K562 (cell line): Measurements from ENCODE around the gene PYGB. TPM values are rescaled to one million over a fixed set of nuclear protein-coding genes. Genes with fewer than 3 reads are reported as not detected.

ENCODE experiments used
- ATAC-seq: fragments of 200-7000 bp; cut with Tn5 transposase; 3 replicates; pipeline ENCODE4 v1.9.1; 2020; ENCODE audit warnings: moderate library complexity
- BruUV-seq: library from RNA; stranded (reverse); fragments of 400-500 nt; replicated peaks from 2 replicates; lab custom pipeline; 2021; lab: Mats Ljungman, UMichigan
- CTCF ChIA-PET: fragments of 300-600 bp; formaldehyde crosslinking; extraction: SDS; loops from one replicate; lab custom pipeline; 2021; ENCODE audit warnings: low intra/inter-chr PET ratio; lab: Yijun Ruan, JAX
- POLR2A ChIA-PET: fragments of 300-600, 350-650 bp; sonication (Branson Sonifier 250); formaldehyde crosslinking; extraction: SDS; loops from one replicate; lab custom pipeline; 2021; ENCODE audit warnings: antibody characterized with exemption, inconsistent platforms; lab: Yijun Ruan, JAX
- DNase-seq, 4 experiments: peaks; one replicate each; pipeline versions ENCODE4 v3.0.0 to v3.0.0-alpha.2; 2011 to 2018; ENCODE audit warnings: low spot score in 3 of 4, mixed read lengths in 3 of 4; ENCODE audit errors: extremely low read depth in 1 of 4
- FAIRE-seq: peaks from 2 replicates; lab custom pipeline; 2011; peaks lifted over from hg19 to GRCh38; lab: Jason Lieb, UNC
- H2AFZ ChIP-seq: 2 replicates; pipeline ENCODE4 v1.6.0; 2011; ENCODE audit warnings: low read depth, low read length, control low read depth, inconsistent platforms
- H3K27ac ChIP-seq: fragments of 200-600 bp; 3 replicates; pipeline ENCODE4 v1.8.0; 2011; ENCODE audit warnings: low read depth, mild to moderate bottlenecking, control low read depth, inconsistent platforms, low read length, moderate library complexity, mixed read lengths; ENCODE audit errors: extremely low read depth
- H3K27me3 ChIP-seq, 2 experiments: fragments of 300-600 bp in 1 of 2; 2 replicates in 1 of 2; 3 replicates in 1 of 2; pipeline versions ENCODE4 v1.6.0 to v1.8.0; 2011; ENCODE audit warnings: inconsistent platforms in 2 of 2, low read length in 2 of 2, mild to moderate bottlenecking in 1 of 2, mixed read lengths in 1 of 2, moderate library complexity in 1 of 2; ENCODE audit not compliant: control insufficient read depth in 2 of 2, insufficient read depth in 2 of 2
- H3K36me3 ChIP-seq: fragments of 300-600 bp; 3 replicates; pipeline ENCODE4 v1.8.0; 2011; ENCODE audit warnings: mild to moderate bottlenecking, low read length, inconsistent platforms; ENCODE audit not compliant: control insufficient read depth, insufficient read depth
- H3K4me1 ChIP-seq, 2 experiments: fragments of 200-600 bp in 1 of 2; replicated peaks in 1 of 2; 2 replicates in 1 of 2; 3 replicates in 1 of 2; pipeline versions ENCODE4 v1.5.1 to v1.8.0; 2011; ENCODE audit warnings: inconsistent platforms in 2 of 2, low read length in 2 of 2, mild to moderate bottlenecking in 1 of 2, mixed read lengths in 1 of 2, moderate library complexity in 1 of 2; ENCODE audit not compliant: control insufficient read depth in 2 of 2, insufficient read depth in 2 of 2
- H3K4me2 ChIP-seq: 2 replicates; pipeline ENCODE4 v1.6.1; 2011; ENCODE audit warnings: low read length, control low read depth, inconsistent platforms, mixed read lengths; ENCODE audit not compliant: insufficient read depth
- H3K4me3 ChIP-seq: fragments of 200-600 bp; sonication (generic), shearing (Covaris generic); 2 replicates; pipeline ENCODE4 v1.5.1; 2016; ENCODE audit warnings: control low read depth, inconsistent platforms
- H3K79me2 ChIP-seq: fragments of 200-600 bp; 3 replicates; pipeline ENCODE4 v1.8.0; 2011; ENCODE audit warnings: low read length, inconsistent platforms; ENCODE audit not compliant: control insufficient read depth, insufficient read depth
- H3K9ac ChIP-seq, 2 experiments: 2 replicates each; pipeline versions ENCODE4 v1.6.0 to v1.6.1; 2011; ENCODE audit warnings: low read depth in 2 of 2, low read length in 2 of 2, control low read depth in 1 of 2, inconsistent platforms in 1 of 2, mild to moderate bottlenecking in 1 of 2, mixed read lengths in 1 of 2; ENCODE audit not compliant: insufficient read depth in 1 of 2
- H3K9me1 ChIP-seq: one replicate; pipeline ENCODE4 v1.6.0; 2011; ENCODE audit warnings: inconsistent platforms, mild to moderate bottlenecking, low read length, moderate library complexity; ENCODE audit not compliant: control insufficient read depth, insufficient read depth
- H3K9me3 ChIP-seq: replicated peaks from 2 replicates; pipeline ENCODE4 v1.5.1; 2011; ENCODE audit warnings: low read depth, low read length, inconsistent platforms; ENCODE audit not compliant: control insufficient read depth, insufficient read depth
- H4K20me1 ChIP-seq: replicated peaks from 2 replicates; pipeline ENCODE4 v1.6.1; 2011; ENCODE audit warnings: low read length, inconsistent platforms, mixed read lengths; ENCODE audit not compliant: control insufficient read depth, insufficient read depth
- CHD7 ChIP-seq: fragments of 200-600 bp; sonication (generic); IDR thresholded peaks from one replicate; pipeline ENCODE4 v1.6.1; 2012; ENCODE audit warnings: mild to moderate bottlenecking, low read depth, low read length, inconsistent platforms
- DNMT1 ChIP-seq: fragments of 450-650 bp; IDR thresholded peaks from 2 replicates; pipeline ENCODE4 v1.6.1; 2016; ENCODE audit warnings: antibody characterized with exemption, mild to moderate bottlenecking
- HDAC8 ChIP-seq: fragments of 450-650 bp; IDR thresholded peaks from 2 replicates; pipeline ENCODE4 v1.6.1; 2016; ENCODE audit warnings: mild to moderate bottlenecking, missing genetic modification characterization, moderate library complexity, missing compliant biosample characterization
- HNRNPK ChIP-seq: fragments of 200-400 bp; formaldehyde crosslinking; IDR thresholded peaks from one replicate; pipeline ENCODE4 v1.6.1; 2018; ENCODE audit warnings: mild to moderate bottlenecking, low read depth, low read length; ENCODE audit not compliant: poor library complexity, severe bottlenecking
- MTA3 ChIP-seq: fragments of 450-650 bp; formaldehyde crosslinking; IDR thresholded peaks from 2 replicates; pipeline ENCODE4 v1.6.1; 2017; ENCODE audit warnings: mild to moderate bottlenecking, borderline replicate concordance
- PCBP2 ChIP-seq: fragments of 200-400 bp; formaldehyde crosslinking; IDR thresholded peaks from 2 replicates; pipeline ENCODE4 v1.6.1; 2018; ENCODE audit warnings: low read length, low read depth, mild to moderate bottlenecking, moderate library complexity; ENCODE audit not compliant: poor library complexity, severe bottlenecking
- TOE1 ChIP-seq, 2 experiments: fragments of 450-650 bp in 1 of 2; sonication (generic) in 1 of 2; formaldehyde crosslinking in 1 of 2; IDR thresholded peaks; 2 replicates each; pipeline versions ENCODE4 v1.7.1 to v1.8.0; 2016 to 2022; ENCODE audit warnings: borderline replicate concordance in 2 of 2, mild to moderate bottlenecking in 2 of 2, antibody characterized with exemption in 1 of 2, inconsistent platforms in 1 of 2, low read depth in 1 of 2, missing genetic modification reagents in 1 of 2, moderate library complexity in 1 of 2
- ZNF445 ChIP-seq: fragments of 250-450 bp; sonication (Bioruptor Pico); IDR thresholded peaks from 2 replicates; pipeline ENCODE4 v1.4.0; 2020; ENCODE audit warnings: low read depth, mild to moderate bottlenecking, moderate library complexity
- ZNF57 ChIP-seq: fragments of 450-650 bp; formaldehyde crosslinking; IDR thresholded peaks from 2 replicates; pipeline ENCODE4 v1.4.0; 2020; ENCODE audit warnings: mild to moderate bottlenecking, moderate library complexity
- WGBS: fragments of 100-300 bp; shearing (Covaris generic); methylation state at CpG from one replicate; pipeline ENCODE4 v1.1.6; 2016; ENCODE audit warnings: low coverage, mixed read lengths; ENCODE audit not compliant: insufficient coverage; ENCODE audit errors: missing lambda C conversion rate; 5-methylcytosine and 5-hydroxymethylcytosine counted together
- in situ Hi-C: fragments of 300-500 bp; cut with MboI; formaldehyde crosslinking; loops from 4 replicates; pipeline ENCODE4 v1.15.0; 2018; ENCODE audit warnings: inconsistent platforms, mixed read lengths
- intact Hi-C: fragments of 100-400 bp; cut with micrococcal nuclease; formaldehyde crosslinking; loops from 2 replicates; pipeline ENCODE4 v1.14.2; 2022
- polyA plus RNA-seq, 8 experiments: library from polyadenylated mRNA; depleted of rRNA in 4 of 8; stranded (reverse) in 5 of 8; unstranded in 3 of 8; fragments of >200 nt; fragmentation: Nextera tagmentation in 2 of 8; fragmentation: Illumina TruSeq in 1 of 8; extraction: Ambion mirVana in 2 of 8; extraction: Trizol in 1 of 8; gene quantifications; 2 replicates each; pipeline versions ENCODE4 v1.2.1 to v1.2.3, GENCODE V29; 2011 to 2014; ENCODE audit warnings: inconsistent platforms in 1 of 8, missing spikeins in 1 of 8
- total RNA-seq, 7 experiments: library from RNA; depleted of rRNA in 6 of 7; stranded (reverse); fragments of >200 nt in 6 of 7; fragmentation: Illumina TruSeq in 2 of 7; extraction: Trizol in 2 of 7; gene quantifications; 2 replicates each; pipeline versions ENCODE4 v1.2.1 to v1.2.3, GENCODE V29; 2011 to 2021; ENCODE audit warnings: low replicate concordance in 1 of 7

The PYGB gene
- total and polyA plus RNA-seq, 9 of the 15 experiments (the other 6 are each of a cell fraction or from before 2014, with no cell fraction given): 0.34 to 18.0 (median 9.8) TPM

GRCh38 chr20:25242231-25242630 lies 5.7 kb upstream of the PYGB start:
- no peaks in the 10 kb centered on the region for H3K9me1 ChIP-seq
- 63% methylated on average over 10 of the region's 10 CpGs for WGBS
- no peak overlapping the region for H3K4me2 ChIP-seq
- in situ Hi-C loops (no loop called here), intact Hi-C loops (no loop called here)
- no peak for DNase-seq
- ChIA-PET POLR2A (no interaction called here), CTCF (no interaction called here)
- H3K9ac ChIP-seq: no peak overlapping the region
- H3K4me3 ChIP-seq: no peak overlapping the region
- H4K20me1 ChIP-seq: no peaks in the 10 kb centered on the region
- BruUV-seq: no TSS peak
- ATAC-seq: no peak
- no peaks in the 10 kb centered on the region for H3K79me2 ChIP-seq
- no peaks in the 10 kb centered on the region for H3K9me3 ChIP-seq
- H3K36me3 ChIP-seq: no peaks in the 10 kb centered on the region
- H2AFZ ChIP-seq: no peak overlapping the region
- H3K27me3 ChIP-seq: no peaks in the 10 kb centered on the region
- FAIRE-seq: no peak
- H3K27ac ChIP-seq: no peak overlapping the region
- H3K4me1 ChIP-seq: peaks cover 8 to 21% of the 10 kb centered on the region in 2 experiments
- TF ChIP-seq MTA3 (no peak), DNMT1 (no peak), HDAC8 (tag) (no peak), CHD7 (no peak), ZNF445 (CRISPR knock-in tag) (no peak), HNRNPK (no peak), TOE1 (IDR thresholded peaks at IDR 0.05; ENCODE audit: borderline replicate concordance) (no peak), TOE1 (CRISPR knock-in tag; IDR thresholded peaks at IDR 0.05; ENCODE audit: borderline replicate concordance, low read depth) (no peak), PCBP2 (no peak), ZNF57 (CRISPR knock-in tag) (no peak)
